Natural killer cell treated with Interleukin-12 subunit alpha and Interleukin-12 subunit beta and Interleukin-15 and Interleukin-18, amount 100 ng/mL, for 72 hours (primary cell): ENCODE results near the gene ARID2. TPM values are rescaled to one million over a fixed set of nuclear protein-coding genes. Genes with fewer than 3 reads are reported as not detected.

Experiments used
- ATAC-seq, 2 donors: fragments of 150-1000 bp; cut with Tn5 transposase in 1 of 2; sonication (Bioruptor Pico), chemical (Tn5 transposase) in 1 of 2; 2 replicates each; pipeline ENCODE4 v1.10.0; 2021
- DNase-seq: peaks from one replicate; pipeline ENCODE4 v3.0.0; 2022; ENCODE audit warnings: low spot score
- H3K27ac Mint-ChIP-seq, 2 donors: 1 replicate in 1 of 2; 2 replicates in 1 of 2; pipeline ENCODE4 v1.8.0; 2022; ENCODE audit warnings: mixed read lengths in 2 of 2, mild to moderate bottlenecking in 1 of 2, moderate library complexity in 1 of 2
- H3K27me3 Mint-ChIP-seq, 2 donors: 1 replicate in 1 of 2; 2 replicates in 1 of 2; pipeline ENCODE4 v1.8.0; 2022; ENCODE audit warnings: mixed read lengths in 2 of 2
- H3K36me3 Mint-ChIP-seq: one replicate; pipeline ENCODE4 v1.8.0; 2022; ENCODE audit warnings: mixed read lengths
- H3K4me1 Mint-ChIP-seq, 2 donors: 1 replicate in 1 of 2; 2 replicates in 1 of 2; pipeline ENCODE4 v1.8.0; 2022; ENCODE audit warnings: low read depth in 2 of 2, mixed read lengths in 2 of 2, mild to moderate bottlenecking in 1 of 2
- H3K4me3 Mint-ChIP-seq: one replicate; pipeline ENCODE4 v1.8.0; 2022; ENCODE audit warnings: mixed read lengths
- H3K9me3 Mint-ChIP-seq: 2 replicates; pipeline ENCODE4 v1.8.0; 2022; ENCODE audit warnings: mixed read lengths
- total RNA-seq, 2 donors: library from RNA; stranded (reverse); gene quantifications; one replicate each; pipeline ENCODE4 v1.2.3, GENCODE V29; 2022

The ARID2 gene
- total RNA-seq, 2 donors from 2014 or later = 116 to 133 TPM

DNA sequence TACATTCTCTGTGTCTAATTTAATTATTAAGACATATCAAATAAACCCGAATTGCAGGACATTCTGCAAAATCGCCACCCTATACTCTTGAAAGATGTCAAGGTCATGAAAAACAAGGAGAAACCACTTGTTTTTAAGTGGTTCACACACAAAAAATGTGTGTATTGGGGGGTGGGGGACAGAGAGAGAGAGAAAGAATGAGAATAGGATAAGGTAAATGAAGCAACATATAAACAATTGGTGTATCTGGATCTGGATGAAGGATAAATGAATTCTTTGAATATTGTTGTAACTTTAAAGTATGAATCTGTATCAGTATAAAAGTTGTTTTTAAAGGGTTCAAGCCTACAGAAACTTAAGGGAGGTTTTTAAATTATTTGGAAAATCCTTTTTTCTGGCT is 72.1 kb downstream of the ARID2 start:
- ATAC-seq = no peak
- Mint-ChIP-seq H3K27me3 (no peaks in the 10 kb centered on the region), H3K4me1 (peaks cover 38 to 43% of the 10 kb centered on the region in 2 donors), H3K4me3 (no peak overlapping the region), H3K9me3 (no peaks in the 10 kb centered on the region), H3K27ac (no peak overlapping the region), H3K36me3 (peaks cover 6% of the 10 kb centered on the region)
- no peak for DNase-seq

GRCh38 chr12:45803111-45803510 is 73.6 kb downstream of the ARID2 start:
- Mint-ChIP-seq H3K9me3 (no peaks in the 10 kb centered on the region), H3K27ac (peak overlapping the region in 1 of 2 donors; percentile 36), H3K4me3 (no peak overlapping the region), H3K36me3 (peaks cover 6% of the 10 kb centered on the region), H3K27me3 (no peaks in the 10 kb centered on the region), H3K4me1 (peaks cover 43 to 44% of the 10 kb centered on the region in 2 donors)
- ATAC-seq = no peak
- DNase-seq = no peak

DNA sequence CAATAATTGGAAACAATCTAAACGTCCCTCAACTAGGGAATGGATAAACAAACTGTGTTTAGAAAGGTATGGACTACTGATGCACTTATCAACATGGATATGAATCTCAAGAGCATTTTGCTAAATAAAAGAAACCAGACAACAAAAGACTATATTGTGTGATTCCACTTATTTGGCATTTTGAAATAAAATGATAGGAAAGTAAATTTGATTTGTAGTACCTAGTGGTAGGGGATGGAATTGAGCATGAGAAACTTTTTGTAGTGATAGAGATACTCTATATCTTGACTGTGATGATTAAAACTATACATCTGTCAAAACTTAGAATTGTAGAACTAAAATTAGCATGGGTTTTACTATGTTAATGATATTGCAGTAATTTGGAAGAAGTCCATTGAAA is 87.1 kb downstream of the ARID2 start:
- Mint-ChIP-seq H3K4me1 (peaks cover 9 to 11% of the 10 kb centered on the region in 2 donors), H3K27me3 (no peaks in the 10 kb centered on the region), H3K9me3 (no peaks in the 10 kb centered on the region), H3K4me3 (no peak overlapping the region), H3K27ac (no peak overlapping the region), H3K36me3 (peaks cover 9% of the 10 kb centered on the region)
- ATAC-seq (no peak), DNase-seq (no peak)

- Mint-ChIP-seq H3K4me1 (peaks cover 10 to 15% of the 10 kb centered on the region in 2 donors), H3K27ac (no peak overlapping the region), H3K27me3 (no peaks in the 10 kb centered on the region), H3K9me3 (no peaks in the 10 kb centered on the region), H3K36me3 (peaks cover 28% of the 10 kb centered on the region), H3K4me3 (no peak overlapping the region)
- DNase-seq (no peak), ATAC-seq (no peak)
These were observed 98.5 kb downstream of the ARID2 start for GRCh38 chr12:45827974-45828373.

- Mint-ChIP-seq H3K9me3 (no peaks in the 10 kb centered on the region), H3K27me3 (no peaks in the 10 kb centered on the region), H3K4me1 (peaks cover 11 to 19% of the 10 kb centered on the region in 2 donors), H3K4me3 (no peak overlapping the region), H3K27ac (no peak overlapping the region), H3K36me3 (peaks cover 24% of the 10 kb centered on the region)
- ATAC-seq (no peak), DNase-seq (no peak)
These were observed 98.9 kb downstream of the ARID2 start for GRCh38 chr12:45828402-45828801.

DNA sequence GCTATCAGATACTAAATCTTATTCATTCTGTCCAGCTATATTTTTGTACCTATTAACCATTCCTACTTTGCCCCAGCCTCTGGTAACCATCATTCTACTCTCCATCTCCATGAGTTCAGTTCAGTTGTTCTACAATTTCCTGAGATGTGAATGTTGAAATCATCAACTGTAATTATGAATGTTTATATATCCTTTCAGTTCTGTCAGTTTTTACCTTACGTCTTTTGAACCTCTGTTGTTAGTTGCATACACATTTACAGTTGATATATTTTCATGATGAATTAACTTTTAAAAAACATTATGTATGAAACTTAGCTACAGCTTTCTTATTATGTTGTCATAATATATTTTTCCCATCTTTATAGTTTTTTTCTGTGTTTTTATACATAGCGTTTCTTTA is 102.1 kb downstream of the ARID2 start:
- H3K36me3 Mint-ChIP-seq = peaks cover 26% of the 10 kb centered on the region
- H3K27me3 Mint-ChIP-seq = no peaks in the 10 kb centered on the region
- H3K4me3 Mint-ChIP-seq = no peak overlapping the region
- ATAC-seq (no peak), DNase-seq (no peak)
- H3K4me1 Mint-ChIP-seq = peaks cover 14 to 21% of the 10 kb centered on the region in 2 donors
- H3K27ac Mint-ChIP-seq = no peak overlapping the region
- no peaks in the 10 kb centered on the region for H3K9me3 Mint-ChIP-seq

GRCh38 chr12:45833401-45833800 is 103.9 kb downstream of the ARID2 start:
- DNase-seq = no peak
- Mint-ChIP-seq H3K27me3 (no peaks in the 10 kb centered on the region), H3K9me3 (no peaks in the 10 kb centered on the region), H3K27ac (no peak overlapping the region), H3K36me3 (peaks cover 26% of the 10 kb centered on the region), H3K4me3 (no peak overlapping the region), H3K4me1 (peaks cover 10 to 18% of the 10 kb centered on the region in 2 donors)
- no peak for ATAC-seq

GRCh38 chr12:45834809-45835208 is 105.3 kb downstream of the ARID2 start:
- Mint-ChIP-seq H3K4me3 (no peak overlapping the region), H3K27ac (peak overlapping the region in 1 of 2 donors; percentile 3), H3K9me3 (no peaks in the 10 kb centered on the region), H3K36me3 (peaks cover 33% of the 10 kb centered on the region), H3K4me1 (peaks cover 6 to 18% of the 10 kb centered on the region in 2 donors), H3K27me3 (no peaks in the 10 kb centered on the region)
- DNase-seq (no peak), ATAC-seq (no peak)

GRCh38 chr12:45839917-45840316 is 110.4 kb downstream of the ARID2 start:
- ATAC-seq = no peak
- H3K36me3 Mint-ChIP-seq = peaks cover 23% of the 10 kb centered on the region
- no peak overlapping the region for H3K4me3 Mint-ChIP-seq
- peaks cover 3 to 7% of the 10 kb centered on the region in 2 donors for H3K4me1 Mint-ChIP-seq
- H3K27ac Mint-ChIP-seq = no peak overlapping the region
- H3K27me3 Mint-ChIP-seq = no peaks in the 10 kb centered on the region
- DNase-seq = no peak
- H3K9me3 Mint-ChIP-seq = no peaks in the 10 kb centered on the region

- H3K27me3 Mint-ChIP-seq = no peaks in the 10 kb centered on the region
- ATAC-seq = no peak
- no peak overlapping the region for H3K4me3 Mint-ChIP-seq
- H3K4me1 Mint-ChIP-seq = peaks cover under 1 to 15% of the 10 kb centered on the region in 2 donors
- no peak overlapping the region for H3K27ac Mint-ChIP-seq
- DNase-seq = no peak
- no peaks in the 10 kb centered on the region for H3K9me3 Mint-ChIP-seq
- H3K36me3 Mint-ChIP-seq = peaks cover 49% of the 10 kb centered on the region
These were observed 119.8 kb downstream of the ARID2 start for GRCh38 chr12:45849289-45849688.

- Mint-ChIP-seq H3K4me3 (no peak overlapping the region), H3K9me3 (no peaks in the 10 kb centered on the region), H3K27ac (no peak overlapping the region), H3K36me3 (peaks cover 49% of the 10 kb centered on the region), H3K4me1 (peaks cover 5 to 15% of the 10 kb centered on the region in 2 donors), H3K27me3 (no peaks in the 10 kb centered on the region)
- no peak for ATAC-seq
- no peak for DNase-seq
These were observed 120.8 kb downstream of the ARID2 start for GRCh38 chr12:45850302-45850701.

- H3K9me3 Mint-ChIP-seq = no peaks in the 10 kb centered on the region
- DNase-seq (no peak), ATAC-seq (no peak)
- peaks cover 47% of the 10 kb centered on the region for H3K36me3 Mint-ChIP-seq
- H3K4me1 Mint-ChIP-seq = peaks cover 5 to 15% of the 10 kb centered on the region in 2 donors
- no peak overlapping the region for H3K4me3 Mint-ChIP-seq
- H3K27ac Mint-ChIP-seq = no peak overlapping the region
- no peaks in the 10 kb centered on the region for H3K27me3 Mint-ChIP-seq
These were observed 123.0 kb downstream of the ARID2 start for GRCh38 chr12:45852508-45852907.

DNA sequence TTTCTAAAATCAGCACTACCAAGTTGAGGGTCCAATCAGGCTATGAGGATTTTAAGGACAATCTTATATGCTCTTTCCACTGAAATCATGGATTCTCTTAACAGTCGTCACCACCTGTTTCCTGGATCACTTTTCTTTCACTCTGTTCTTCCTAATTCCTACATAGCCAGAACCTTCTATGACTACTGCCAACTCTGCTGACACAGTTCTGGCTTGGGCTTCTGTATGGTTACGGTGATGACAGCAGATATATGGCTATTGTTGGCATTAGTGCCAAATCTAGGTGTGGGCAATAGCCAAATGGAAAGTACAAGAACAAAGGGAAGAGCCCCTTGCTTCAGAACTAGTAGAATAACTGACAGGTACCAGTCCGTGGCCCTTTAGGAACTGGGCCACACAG is 124.0 kb downstream of the ARID2 start:
- Mint-ChIP-seq H3K27ac (no peak overlapping the region), H3K27me3 (no peaks in the 10 kb centered on the region), H3K4me3 (no peak overlapping the region), H3K9me3 (no peaks in the 10 kb centered on the region), H3K4me1 (peaks cover 16 to 26% of the 10 kb centered on the region in 2 donors), H3K36me3 (peaks cover 46% of the 10 kb centered on the region)
- no peak for DNase-seq
- no peak for ATAC-seq

DNA sequence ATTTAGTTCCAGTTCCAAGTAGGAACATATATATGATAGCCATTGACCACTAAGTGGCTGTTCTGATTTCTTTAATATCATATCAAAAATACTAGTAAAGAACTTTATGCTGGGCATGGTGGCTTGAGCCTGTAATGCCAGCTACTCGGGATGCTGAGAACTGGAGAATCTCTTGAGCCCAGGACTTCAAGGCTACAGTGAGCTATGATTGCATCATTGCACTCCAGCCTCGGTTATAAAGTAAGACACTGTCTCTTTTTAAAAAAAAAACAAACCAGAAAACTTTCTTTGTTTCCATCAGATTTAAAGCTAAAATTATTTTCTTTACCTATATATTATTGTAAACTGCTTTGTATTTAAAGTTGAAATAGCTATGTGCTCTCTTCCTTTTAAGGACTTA is 133.8 kb downstream of the ARID2 start:
- Mint-ChIP-seq H3K4me1 (peaks cover 8 to 14% of the 10 kb centered on the region in 2 donors), H3K36me3 (peaks cover 18% of the 10 kb centered on the region), H3K27ac (no peak overlapping the region), H3K4me3 (no peak overlapping the region), H3K27me3 (no peaks in the 10 kb centered on the region), H3K9me3 (no peaks in the 10 kb centered on the region)
- DNase-seq = no peak
- ATAC-seq = no peak

DNA sequence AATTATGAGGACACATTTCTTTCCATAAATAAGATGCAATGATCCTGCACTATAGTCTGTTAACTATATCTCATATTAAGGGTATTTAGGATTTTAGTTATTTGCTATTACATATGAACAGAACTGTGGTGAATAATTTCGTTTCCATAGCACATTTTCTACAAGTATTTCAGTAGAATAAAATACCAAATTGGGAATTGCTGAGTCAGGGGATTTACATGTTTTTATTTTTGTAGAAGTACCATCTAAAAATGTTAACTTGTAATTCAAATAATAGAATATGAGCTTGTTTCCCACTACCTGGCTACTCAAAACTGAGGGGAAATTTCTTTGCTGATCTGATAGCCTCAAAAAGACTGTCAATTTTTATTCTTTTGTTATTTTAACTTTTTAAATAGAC is 136.8 kb downstream of the ARID2 start:
- no peak overlapping the region for H3K4me3 Mint-ChIP-seq
- H3K36me3 Mint-ChIP-seq = peaks cover 11% of the 10 kb centered on the region
- H3K27ac Mint-ChIP-seq = no peak overlapping the region
- H3K27me3 Mint-ChIP-seq = no peaks in the 10 kb centered on the region
- no peaks in the 10 kb centered on the region for H3K9me3 Mint-ChIP-seq
- DNase-seq (no peak), ATAC-seq (no peak)
- peaks cover 1 to 10% of the 10 kb centered on the region in 2 donors for H3K4me1 Mint-ChIP-seq
